Activated CD4-positive, alpha-beta memory T cell treated with anti-CD3 and anti-CD28 coated beads, Interleukin-2, amount 10 ng/mL, durations not matched to agents 7 days and 5 days (primary cell): ENCODE results near the gene MICB. TPM values are rescaled to one million over a fixed set of nuclear protein-coding genes. Genes with fewer than 3 reads are reported as not detected.
"Not testable (repeated sequence)": the region's sequence is repeated elsewhere in the genome, so short reads cannot be mapped to it uniquely, and the experiment has no call there.

Source experiments
- CTCF ChIA-PET: fragments of 350-600 bp; sonication (Branson Sonifier 250); formaldehyde crosslinking; loops from one replicate; lab custom pipeline; 2021; ENCODE audit warnings: antibody characterized with exemption, inconsistent platforms; lab: Charles Lee
- POLR2A ChIA-PET: fragments of 350-600 bp; sonication (Branson Sonifier 250); formaldehyde crosslinking; loops from one replicate; lab custom pipeline; 2021; ENCODE audit warnings: antibody characterized with exemption; lab: Charles Lee
- DNase-seq: peaks from one replicate; pipeline ENCODE4 v3.0.0-alpha.2; 2020
- H3K27ac Mint-ChIP-seq: one replicate; pipeline ENCODE4 v1.8.0; 2021; ENCODE audit warnings: mild to moderate bottlenecking, mixed read lengths
- H3K27me3 Mint-ChIP-seq: one replicate; pipeline ENCODE4 v1.8.0; 2021; ENCODE audit warnings: mixed read lengths
- H3K36me3 Mint-ChIP-seq: one replicate; pipeline ENCODE4 v1.8.0; 2021; ENCODE audit warnings: low read depth, mixed read lengths
- H3K4me1 Mint-ChIP-seq: one replicate; pipeline ENCODE4 v1.8.0; 2021; ENCODE audit warnings: mixed read lengths
- H3K4me3 Mint-ChIP-seq: one replicate; pipeline ENCODE4 v1.8.0; 2021; ENCODE audit warnings: mild to moderate bottlenecking, mixed read lengths
- H3K9me3 Mint-ChIP-seq: one replicate; pipeline ENCODE4 v1.8.0; 2021; ENCODE audit warnings: mixed read lengths
- total RNA-seq, 2 experiments: library from RNA; stranded (reverse); gene quantifications; one replicate each; pipeline ENCODE4 v1.2.3, GENCODE V29; 2021

Gene MICB
- total RNA-seq, 2 experiments from 2014 or later, result 60.8 to 62.9 TPM

GRCh38 chr6:31478186-31478950 lies 19.6 kb upstream of the MICB start:
- peaks cover 11% of the 10 kb centered on the region for H3K36me3 Mint-ChIP-seq

DNA sequence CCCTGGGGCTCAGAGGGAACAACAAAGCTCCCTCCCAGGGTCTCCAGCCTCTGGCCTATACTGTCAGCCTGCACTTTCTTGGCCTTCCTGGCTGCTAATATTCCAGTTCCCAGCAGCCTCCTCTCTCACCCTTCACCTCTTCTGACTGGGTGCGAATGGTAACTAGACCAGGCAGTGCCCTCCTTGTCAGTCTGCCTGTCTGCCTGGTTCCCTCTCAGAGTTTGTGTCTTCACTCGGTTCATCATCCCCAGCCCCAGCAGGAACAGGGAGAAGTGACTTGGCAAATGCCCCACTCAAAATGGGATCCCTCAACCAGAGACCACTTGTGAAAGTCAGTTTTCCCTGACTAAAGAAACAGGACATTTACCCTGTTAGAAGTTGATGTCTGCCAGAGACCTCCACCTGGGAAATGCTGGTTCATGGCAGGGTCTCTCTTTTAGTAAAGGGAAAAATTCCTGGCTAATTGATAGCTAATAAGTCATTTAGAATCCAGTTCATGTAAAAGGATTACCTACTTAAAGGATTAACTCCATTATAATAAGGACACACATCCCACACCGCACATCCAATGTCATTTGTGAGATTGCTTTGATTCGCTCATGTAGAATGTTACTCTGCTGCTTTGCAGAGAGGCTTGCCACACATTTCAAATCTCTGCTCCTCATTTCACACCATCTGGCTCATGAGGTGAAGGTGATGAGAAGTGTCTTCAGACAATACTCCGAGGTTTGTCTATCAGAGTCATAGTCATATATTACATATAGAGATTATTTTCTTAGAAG lies 18.6 kb upstream of the MICB start:
- H3K36me3 Mint-ChIP-seq, result peaks cover 4% of the 10 kb centered on the region
- ChIA-PET POLR2A (no interaction called here), CTCF (no interaction called here)
- no peaks in the 10 kb centered on the region for H3K27me3 Mint-ChIP-seq
- no peak overlapping the region for H3K4me3 Mint-ChIP-seq
- no peak overlapping the region for H3K27ac Mint-ChIP-seq
- H3K4me1 Mint-ChIP-seq, result peaks cover under 1% of the 10 kb centered on the region
- no peak for DNase-seq
- no peaks in the 10 kb centered on the region for H3K9me3 Mint-ChIP-seq

More at GRCh38 chr6:31478186-31478950, 19.6 kb upstream of the MICB start:
- no peak overlapping the region for H3K27ac Mint-ChIP-seq
- H3K27me3 Mint-ChIP-seq, result no peaks in the 10 kb centered on the region
- H3K9me3 Mint-ChIP-seq, result no peaks in the 10 kb centered on the region
- POLR2A ChIA-PET, result no interaction called here
- DNase-seq, result no peak
- CTCF ChIA-PET, result no interaction called here
- H3K4me1 Mint-ChIP-seq, result peaks cover 9% of the 10 kb centered on the region
- H3K4me3 Mint-ChIP-seq, result no peak overlapping the region

DNA sequence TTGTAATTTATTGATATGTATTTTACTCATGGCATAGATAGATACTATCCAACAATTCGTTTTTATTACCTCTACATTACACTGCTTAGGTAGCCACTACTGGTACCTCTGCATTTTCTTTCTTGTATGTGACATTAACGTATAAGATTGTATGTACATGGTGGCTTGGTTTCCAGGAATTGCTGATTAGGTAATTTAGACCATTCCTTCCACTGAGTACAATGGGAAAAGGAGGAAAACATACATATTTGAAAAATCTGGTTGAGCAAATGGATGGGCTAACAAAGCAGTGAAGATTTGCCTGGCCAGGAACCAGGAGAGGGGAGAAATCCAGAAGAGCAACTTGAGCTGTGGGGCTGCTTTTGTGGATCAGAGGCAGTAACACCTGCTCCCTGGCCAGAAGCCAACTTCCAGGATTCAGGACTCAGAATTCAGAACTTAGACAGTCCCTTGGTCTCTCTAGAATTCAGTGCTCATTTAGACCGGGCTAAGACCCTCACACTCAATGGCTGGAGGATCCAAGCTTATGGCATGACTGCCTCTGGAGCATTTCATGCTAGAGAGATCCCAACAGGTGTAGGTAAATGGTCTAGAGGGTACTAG lies 17.9 kb upstream of the MICB start:
- ChIA-PET CTCF (interaction anchor here (1.4 kb wide), 1 partner anchor 117 kb away, joined by 3 read pairs; no protein-coding TSS in a partner anchor), POLR2A (no interaction called here)
- no peaks in the 10 kb centered on the region for H3K27me3 Mint-ChIP-seq
- no peak overlapping the region for H3K27ac Mint-ChIP-seq
- H3K4me3 Mint-ChIP-seq, result no peak overlapping the region
- H3K4me1 Mint-ChIP-seq, result no peaks in the 10 kb centered on the region
- no peak for DNase-seq
- H3K9me3 Mint-ChIP-seq, result no peaks in the 10 kb centered on the region
- peaks cover under 1% of the 10 kb centered on the region for H3K36me3 Mint-ChIP-seq

DNA sequence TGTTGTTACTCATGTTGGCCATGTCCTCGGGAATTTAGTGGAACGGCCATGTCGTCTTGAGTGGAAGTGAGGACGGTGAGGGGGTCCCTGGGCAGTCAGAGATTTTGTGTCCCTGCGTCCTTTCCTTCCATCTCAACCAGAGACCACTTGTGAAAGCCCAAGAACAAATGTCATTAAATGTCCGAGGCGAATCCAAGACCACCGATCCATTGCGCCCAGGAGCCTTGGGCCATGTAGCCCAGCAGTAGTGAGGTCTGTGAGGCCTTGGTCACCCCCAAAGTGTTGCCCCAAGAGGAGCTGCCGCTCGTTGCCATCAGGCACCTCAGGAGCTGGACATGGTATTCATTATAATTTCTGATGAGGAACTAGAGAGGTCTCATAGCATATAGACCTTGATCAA lies 17.4 kb upstream of the MICB start:
- POLR2A ChIA-PET, result interaction anchor here (1.1 kb wide), 1 partner anchor 9 kb away, joined by 4 read pairs; no protein-coding TSS in a partner anchor
- H3K36me3 Mint-ChIP-seq, result no peaks in the 10 kb centered on the region
- no peak overlapping the region for H3K4me3 Mint-ChIP-seq
- CTCF ChIA-PET, result interaction anchor here (1.4 kb wide), 1 partner anchor 117 kb away, joined by 3 read pairs; no protein-coding TSS in a partner anchor
- H3K9me3 Mint-ChIP-seq, result no peaks in the 10 kb centered on the region
- H3K27ac Mint-ChIP-seq, result no peak overlapping the region
- H3K4me1 Mint-ChIP-seq, result no peaks in the 10 kb centered on the region
- no peaks in the 10 kb centered on the region for H3K27me3 Mint-ChIP-seq
- DNase-seq, result no peak

- H3K36me3 Mint-ChIP-seq, result peaks cover 5% of the 10 kb centered on the region
- no peaks in the 10 kb centered on the region for H3K27me3 Mint-ChIP-seq
- no peak overlapping the region for H3K4me3 Mint-ChIP-seq
- ChIA-PET CTCF (interaction anchor here (1.0 to 1.2 kb wide), 3 partner anchors 10 to 86 kb away, joined by 3 to 4 read pairs (median 3); no protein-coding TSS in a partner anchor), POLR2A (no interaction called here)
- no peaks in the 10 kb centered on the region for H3K9me3 Mint-ChIP-seq
- H3K4me1 Mint-ChIP-seq, result peaks cover 11% of the 10 kb centered on the region
- no peak for DNase-seq
- H3K27ac Mint-ChIP-seq, result no peak overlapping the region
These were observed 14.6 kb upstream of the MICB start for GRCh38 chr6:31483392-31483791.

GRCh38 chr6:31485055-31485454 lies 12.9 kb upstream of the MICB start:
- no peaks in the 10 kb centered on the region for H3K27me3 Mint-ChIP-seq
- CTCF ChIA-PET, result no interaction called here

DNA sequence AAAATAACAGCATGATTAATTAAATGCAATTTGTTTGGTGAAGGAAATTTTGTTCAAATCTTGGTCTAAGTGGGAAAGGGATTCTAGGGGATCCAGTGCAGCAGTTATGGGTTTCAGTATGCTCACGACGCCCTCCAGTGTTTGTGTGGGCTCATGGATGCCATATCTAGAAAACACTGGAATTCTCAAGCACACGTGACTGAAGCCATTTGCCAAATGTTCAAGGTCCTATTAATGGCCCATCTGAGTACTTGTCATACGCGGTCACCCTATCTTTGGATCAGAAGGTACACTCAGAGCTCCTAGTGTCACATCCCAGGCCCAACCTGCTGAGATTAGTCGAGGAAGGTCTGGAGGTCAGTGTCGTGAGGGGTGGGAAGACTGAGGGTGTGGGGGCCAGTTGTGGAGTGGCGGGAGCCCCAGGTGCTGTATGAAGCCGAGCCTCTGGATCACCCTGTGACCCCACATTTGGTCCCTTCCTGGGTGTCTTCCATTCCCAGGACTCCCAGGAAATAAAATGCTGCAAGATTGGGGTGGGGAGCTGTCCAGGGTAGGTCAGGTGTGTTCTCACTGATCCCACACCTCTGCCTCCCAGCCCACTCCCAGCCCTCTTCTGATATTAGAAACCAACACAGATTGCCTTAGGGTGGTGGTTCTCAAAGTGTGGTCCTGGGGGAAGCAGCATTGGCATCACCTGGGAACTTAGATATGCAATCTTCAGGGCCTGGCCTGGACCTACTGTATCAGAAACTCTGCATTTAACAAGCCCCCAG lies 11.7 kb upstream of the MICB start:
- H3K27ac Mint-ChIP-seq, H3K4me3 Mint-ChIP-seq, CTCF ChIA-PET, DNase-seq, H3K27me3 Mint-ChIP-seq, H3K9me3 Mint-ChIP-seq: not testable (repeated sequence)
- POLR2A ChIA-PET, result interaction anchor here (0.8 kb wide), 1 partner anchor 96 kb away, joined by 4 read pairs; no protein-coding TSS in a partner anchor
- Mint-ChIP-seq H3K36me3 (peaks cover 19% of the 10 kb centered on the region), H3K4me1 (peaks cover 29% of the 10 kb centered on the region)

More at GRCh38 chr6:31485055-31485454, 12.9 kb upstream of the MICB start:
- Mint-ChIP-seq H3K36me3 (peaks cover 16% of the 10 kb centered on the region), H3K27ac (no peak overlapping the region), H3K4me1 (peaks cover 18% of the 10 kb centered on the region), H3K4me3 (no peak overlapping the region), H3K9me3 (no peaks in the 10 kb centered on the region)
- no peak for DNase-seq
- POLR2A ChIA-PET, result no interaction called here

- H3K27ac Mint-ChIP-seq, H3K4me3 Mint-ChIP-seq, H3K27me3 Mint-ChIP-seq, H3K9me3 Mint-ChIP-seq, CTCF ChIA-PET, POLR2A ChIA-PET, DNase-seq: not testable (repeated sequence)
- H3K4me1 Mint-ChIP-seq, result peaks cover 41% of the 10 kb centered on the region
- H3K36me3 Mint-ChIP-seq, result peaks cover 19% of the 10 kb centered on the region
These were observed 10.3 kb upstream of the MICB start for GRCh38 chr6:31487674-31488073.

- CTCF ChIA-PET, result interaction anchor here (0.6 kb wide), 1 partner anchor 978 kb away, joined by 3 read pairs; no protein-coding TSS in a partner anchor
These were observed 8.9 kb upstream of the MICB start for GRCh38 chr6:31489086-31489485.

GRCh38 chr6:31490115-31490873 lies 7.7 kb upstream of the MICB start:
- Mint-ChIP-seq H3K27me3 (no peaks in the 10 kb centered on the region), H3K4me1 (peaks cover 51% of the 10 kb centered on the region), H3K36me3 (peaks cover 24% of the 10 kb centered on the region), H3K9me3 (no peaks in the 10 kb centered on the region), H3K27ac (peak overlapping the region; percentile 6), H3K4me3 (no peak overlapping the region)
- CTCF ChIA-PET, result no interaction called here
- POLR2A ChIA-PET, result no interaction called here
- DNase-seq, result no peak

More at GRCh38 chr6:31489086-31489485, 8.9 kb upstream of the MICB start:
- DNase-seq, result no peak
- Mint-ChIP-seq H3K4me1 (peaks cover 49% of the 10 kb centered on the region), H3K36me3 (peaks cover 19% of the 10 kb centered on the region), H3K27me3 (no peaks in the 10 kb centered on the region), H3K4me3 (no peak overlapping the region), H3K27ac (no peak overlapping the region), H3K9me3 (no peaks in the 10 kb centered on the region)
- POLR2A ChIA-PET, result no interaction called here

- Mint-ChIP-seq H3K27ac (peak overlapping the region; percentile 78), H3K4me1 (peaks cover 55% of the 10 kb centered on the region), H3K4me3 (peak overlapping the region; percentile 81), H3K36me3 (peaks cover 23% of the 10 kb centered on the region)
- ChIA-PET POLR2A (interaction anchor here (0.7 to 7.8 kb wide), 9 partner anchors 47 to 171 kb away, joined by 3 to 164 read pairs (median 16); partner anchors contain the start of genes ATP6V1G2, BAG6, DDX39B and GPANK1), CTCF (interaction anchor here (1.0 to 6.3 kb wide), 8 partner anchors 10 to 369 kb away, joined by 3 to 53 read pairs (median 8); partner anchors contain the start of genes DDX39B, NEU1 and TNF)
- not testable (repeated sequence) for H3K9me3 Mint-ChIP-seq, H3K27me3 Mint-ChIP-seq, DNase-seq
These were observed 4.4 kb upstream of the MICB start for GRCh38 chr6:31493550-31493874.
